K562 (cell line): Measurements from ENCODE around the gene ODF2. TPM values are rescaled to one million over a fixed set of nuclear protein-coding genes. Genes with fewer than 3 reads are reported as not detected.

Experiments
- ATAC-seq: fragments of 200-7000 bp; cut with Tn5 transposase; 3 replicates; pipeline ENCODE4 v1.9.1; 2020; ENCODE audit warnings: moderate library complexity
- BruUV-seq: library from RNA; stranded (reverse); fragments of 400-500 nt; replicated peaks from 2 replicates; lab custom pipeline; 2021; lab: Mats Ljungman, UMichigan
- CTCF ChIA-PET: fragments of 300-600 bp; formaldehyde crosslinking; extraction: SDS; loops from one replicate; lab custom pipeline; 2021; ENCODE audit warnings: low intra/inter-chr PET ratio; lab: Yijun Ruan, JAX
- POLR2A ChIA-PET: fragments of 300-600, 350-650 bp; sonication (Branson Sonifier 250); formaldehyde crosslinking; extraction: SDS; loops from one replicate; lab custom pipeline; 2021; ENCODE audit warnings: antibody characterized with exemption, inconsistent platforms; lab: Yijun Ruan, JAX
- DNase-seq, 4 experiments: peaks; one replicate each; pipeline versions ENCODE4 v3.0.0 to v3.0.0-alpha.2; 2011 to 2018; ENCODE audit warnings: low spot score in 3 of 4, mixed read lengths in 3 of 4; ENCODE audit errors: extremely low read depth in 1 of 4
- FAIRE-seq: peaks from 2 replicates; lab custom pipeline; 2011; peaks lifted over from hg19 to GRCh38; lab: Jason Lieb, UNC
- H2AFZ ChIP-seq: 2 replicates; pipeline ENCODE4 v1.6.0; 2011; ENCODE audit warnings: low read depth, low read length, control low read depth, inconsistent platforms
- H3K27ac ChIP-seq: fragments of 200-600 bp; 3 replicates; pipeline ENCODE4 v1.8.0; 2011; ENCODE audit warnings: low read depth, mild to moderate bottlenecking, control low read depth, inconsistent platforms, low read length, moderate library complexity, mixed read lengths; ENCODE audit errors: extremely low read depth
- H3K27me3 ChIP-seq, 2 experiments: fragments of 300-600 bp in 1 of 2; 2 replicates in 1 of 2; 3 replicates in 1 of 2; pipeline versions ENCODE4 v1.6.0 to v1.8.0; 2011; ENCODE audit warnings: inconsistent platforms in 2 of 2, low read length in 2 of 2, mild to moderate bottlenecking in 1 of 2, mixed read lengths in 1 of 2, moderate library complexity in 1 of 2; ENCODE audit not compliant: control insufficient read depth in 2 of 2, insufficient read depth in 2 of 2
- H3K36me3 ChIP-seq: fragments of 300-600 bp; 3 replicates; pipeline ENCODE4 v1.8.0; 2011; ENCODE audit warnings: mild to moderate bottlenecking, low read length, inconsistent platforms; ENCODE audit not compliant: control insufficient read depth, insufficient read depth
- H3K4me1 ChIP-seq, 2 experiments: fragments of 200-600 bp in 1 of 2; replicated peaks in 1 of 2; 2 replicates in 1 of 2; 3 replicates in 1 of 2; pipeline versions ENCODE4 v1.5.1 to v1.8.0; 2011; ENCODE audit warnings: inconsistent platforms in 2 of 2, low read length in 2 of 2, mild to moderate bottlenecking in 1 of 2, mixed read lengths in 1 of 2, moderate library complexity in 1 of 2; ENCODE audit not compliant: control insufficient read depth in 2 of 2, insufficient read depth in 2 of 2
- H3K4me2 ChIP-seq: 2 replicates; pipeline ENCODE4 v1.6.1; 2011; ENCODE audit warnings: low read length, control low read depth, inconsistent platforms, mixed read lengths; ENCODE audit not compliant: insufficient read depth
- H3K4me3 ChIP-seq: fragments of 200-600 bp; sonication (generic), shearing (Covaris generic); 2 replicates; pipeline ENCODE4 v1.5.1; 2016; ENCODE audit warnings: control low read depth, inconsistent platforms
- H3K79me2 ChIP-seq: fragments of 200-600 bp; 3 replicates; pipeline ENCODE4 v1.8.0; 2011; ENCODE audit warnings: low read length, inconsistent platforms; ENCODE audit not compliant: control insufficient read depth, insufficient read depth
- H3K9ac ChIP-seq, 2 experiments: 2 replicates each; pipeline versions ENCODE4 v1.6.0 to v1.6.1; 2011; ENCODE audit warnings: low read depth in 2 of 2, low read length in 2 of 2, control low read depth in 1 of 2, inconsistent platforms in 1 of 2, mild to moderate bottlenecking in 1 of 2, mixed read lengths in 1 of 2; ENCODE audit not compliant: insufficient read depth in 1 of 2
- H3K9me1 ChIP-seq: one replicate; pipeline ENCODE4 v1.6.0; 2011; ENCODE audit warnings: inconsistent platforms, mild to moderate bottlenecking, low read length, moderate library complexity; ENCODE audit not compliant: control insufficient read depth, insufficient read depth
- H3K9me3 ChIP-seq: replicated peaks from 2 replicates; pipeline ENCODE4 v1.5.1; 2011; ENCODE audit warnings: low read depth, low read length, inconsistent platforms; ENCODE audit not compliant: control insufficient read depth, insufficient read depth
- H4K20me1 ChIP-seq: replicated peaks from 2 replicates; pipeline ENCODE4 v1.6.1; 2011; ENCODE audit warnings: low read length, inconsistent platforms, mixed read lengths; ENCODE audit not compliant: control insufficient read depth, insufficient read depth
- ATF3 ChIP-seq, 2 experiments: fragments of 450-650 bp in 1 of 2; sonication (generic) in 1 of 2; formaldehyde crosslinking in 1 of 2; IDR thresholded peaks in 1 of 2; conservative IDR thresholded peaks in 1 of 2; 2 replicates each; pipeline versions ENCODE4 v1.6.1 to v1.8.1; 2016 to 2023; ENCODE audit warnings: mild to moderate bottlenecking in 2 of 2, moderate library complexity in 2 of 2, inconsistent platforms in 1 of 2, missing genetic modification reagents in 1 of 2
- CHD2 ChIP-seq: IDR thresholded peaks from 2 replicates; pipeline ENCODE4 v1.6.1; 2011; ENCODE audit warnings: low read depth, low read length
- E2F6 ChIP-seq, 2 experiments: IDR thresholded peaks; 2 replicates each; pipeline ENCODE4 v1.6.1; 2011; ENCODE audit warnings: borderline replicate concordance in 1 of 2, control low read depth in 1 of 2, low read depth in 1 of 2, low read length in 1 of 2, mild to moderate bottlenecking in 1 of 2, mixed read lengths in 1 of 2, moderate library complexity in 1 of 2; ENCODE audit not compliant: insufficient read depth in 1 of 2, insufficient read length in 1 of 2, poor library complexity in 1 of 2, severe bottlenecking in 1 of 2; ENCODE audit errors: extremely low read depth in 1 of 2
- EZH2 ChIP-seq: IDR thresholded peaks from 2 replicates; pipeline ENCODE4 v1.6.1; 2012; ENCODE audit warnings: low read depth, mild to moderate bottlenecking, inconsistent platforms, low read length, borderline replicate concordance
- KLF16 ChIP-seq: IDR thresholded peaks from 2 replicates; pipeline ENCODE4 v1.6.1; 2016; ENCODE audit warnings: antibody characterized with exemption
- NBN ChIP-seq: fragments of 450-650 bp; IDR thresholded peaks from 2 replicates; pipeline ENCODE4 v1.6.1; 2016; ENCODE audit warnings: low read depth, mild to moderate bottlenecking
- NFXL1 ChIP-seq: fragments of 450-650 bp; formaldehyde crosslinking; IDR thresholded peaks from 2 replicates; pipeline ENCODE4 v1.4.0; 2021; ENCODE audit warnings: mild to moderate bottlenecking
- NR2C1 ChIP-seq, 2 experiments: fragments of 450-650 bp; IDR thresholded peaks; 2 replicates each; pipeline ENCODE4 v1.6.1; 2017; ENCODE audit warnings: mild to moderate bottlenecking in 2 of 2, antibody characterized with exemption in 1 of 2, inconsistent platforms in 1 of 2, missing compliant biosample characterization in 1 of 2, missing genetic modification characterization in 1 of 2
- SAP30 ChIP-seq: fragments of 200-600 bp; sonication (generic); IDR thresholded peaks from 2 replicates; pipeline ENCODE4 v1.6.1; 2012; ENCODE audit warnings: borderline replicate concordance, low read depth, mild to moderate bottlenecking, moderate library complexity, low read length, control low read depth, inconsistent platforms; ENCODE audit not compliant: insufficient read depth, poor library complexity, severe bottlenecking
- SIN3A ChIP-seq, 2 experiments: fragments of 150-350 bp in 1 of 2; IDR thresholded peaks; 2 replicates each; pipeline ENCODE4 v1.6.1; 2011 to 2016; ENCODE audit warnings: borderline replicate concordance in 2 of 2, low read depth in 2 of 2, low read length in 2 of 2, mild to moderate bottlenecking in 2 of 2, moderate library complexity in 2 of 2; ENCODE audit not compliant: control insufficient read depth in 1 of 2
- STAG1 ChIP-seq: sonication (generic); formaldehyde crosslinking; IDR thresholded peaks from 2 replicates; pipeline ENCODE4 v1.5.0; 2020; ENCODE audit warnings: missing genetic modification reagents, borderline replicate concordance
- THAP12 ChIP-seq: fragments of 250-450 bp; sonication (Bioruptor Pico); IDR thresholded peaks from 2 replicates; pipeline ENCODE4 v1.9.0; 2021; ENCODE audit warnings: mild to moderate bottlenecking, inconsistent platforms
- ZKSCAN1 ChIP-seq: fragments of 150-350 bp; IDR thresholded peaks from 2 replicates; pipeline ENCODE4 v1.6.1; 2016; ENCODE audit warnings: low read depth, low read length
- ZNF143 ChIP-seq: sonication (generic); formaldehyde crosslinking; IDR thresholded peaks from 2 replicates; pipeline ENCODE4 v1.9.0; 2022; ENCODE audit warnings: mild to moderate bottlenecking, missing genetic modification reagents
- ZNF717 ChIP-seq: fragments of 250-450 bp; sonication (Bioruptor Pico); IDR thresholded peaks from 2 replicates; pipeline ENCODE4 v1.5.0; 2021
- WGBS: fragments of 100-300 bp; shearing (Covaris generic); methylation state at CpG from one replicate; pipeline ENCODE4 v1.1.6; 2016; ENCODE audit warnings: low coverage, mixed read lengths; ENCODE audit not compliant: insufficient coverage; ENCODE audit errors: missing lambda C conversion rate; 5-methylcytosine and 5-hydroxymethylcytosine counted together
- in situ Hi-C: fragments of 300-500 bp; cut with MboI; formaldehyde crosslinking; loops from 4 replicates; pipeline ENCODE4 v1.15.0; 2018; ENCODE audit warnings: inconsistent platforms, mixed read lengths
- intact Hi-C: fragments of 100-400 bp; cut with micrococcal nuclease; formaldehyde crosslinking; loops from 2 replicates; pipeline ENCODE4 v1.14.2; 2022
- polyA plus RNA-seq, 8 experiments: library from polyadenylated mRNA; depleted of rRNA in 4 of 8; stranded (reverse) in 5 of 8; unstranded in 3 of 8; fragments of >200 nt; fragmentation: Nextera tagmentation in 2 of 8; fragmentation: Illumina TruSeq in 1 of 8; extraction: Ambion mirVana in 2 of 8; extraction: Trizol in 1 of 8; gene quantifications; 2 replicates each; pipeline versions ENCODE4 v1.2.1 to v1.2.3, GENCODE V29; 2011 to 2014; ENCODE audit warnings: inconsistent platforms in 1 of 8, missing spikeins in 1 of 8
- total RNA-seq, 7 experiments: library from RNA; depleted of rRNA in 6 of 7; stranded (reverse); fragments of >200 nt in 6 of 7; fragmentation: Illumina TruSeq in 2 of 7; extraction: Trizol in 2 of 7; gene quantifications; 2 replicates each; pipeline versions ENCODE4 v1.2.1 to v1.2.3, GENCODE V29; 2011 to 2021; ENCODE audit warnings: low replicate concordance in 1 of 7

Gene ODF2
- total and polyA plus RNA-seq, 9 of the 15 experiments (the other 6 are each of a cell fraction or from before 2014, with no cell fraction given), result 16.5 to 83.2 (median 69.7) TPM

- peak; percentile 32 for FAIRE-seq
- Histone ChIP-seq H2AFZ (peak overlapping the region; percentile 98), H3K4me1 (peaks cover 6 to 11% of the 10 kb centered on the region in 2 experiments; a peak in 4 of 5 replicates), H3K36me3 (peaks cover 44% of the 10 kb centered on the region), H3K27me3 (no peaks in the 10 kb centered on the region), H3K79me2 (peaks cover 30% of the 10 kb centered on the region), H3K27ac (peak overlapping the region; percentile 86), H4K20me1 (0 out of 2 replicates have a peak, but pooled peaks cover 3% of the 10 kb centered on the region), H3K4me3 (peak overlapping the region; percentile 69), H3K9ac (peak overlapping the region; percentile 87 to 88), H3K4me2 (peak overlapping the region; percentile 97), H3K9me3 (no peaks in the 10 kb centered on the region), H3K9me1 (no peaks in the 10 kb centered on the region)
- peak in 3 of 4 experiments; percentile 33 to 58 (median 54) for DNase-seq
- peak; percentile 72 for ATAC-seq
- ChIA-PET POLR2A (interaction anchor here (0.6 to 0.8 kb wide), 4 partner anchors 9 to 120 kb away, joined by 3 to 4 read pairs (median 4); no protein-coding TSS in a partner anchor), CTCF (interaction anchor here (0.6 kb wide), 1 partner anchor 93 kb away, joined by 3 read pairs; no protein-coding TSS in a partner anchor)
- in situ Hi-C loops, result no loop called here
- 6% methylated on average over 9 of the region's 11 CpGs for WGBS
- 0 out of 4 replicates have a peak, but pooled peaks of 1 of the 2 experiments have one; percentile 40 for TF ChIP-seq SIN3A (IDR thresholded peaks at IDR 0.05; ENCODE audit: borderline replicate concordance in 2 of 2, control insufficient read depth in 1 of 2, low read depth in 2 of 2, low read length in 2 of 2)
- TF ChIP-seq EZH2, result no peak
- no peak for TF ChIP-seq ATF3 (IDR thresholded peaks at IDR 0.05)
- 0 out of 2 replicates have a peak, but pooled peaks have one; percentile 73 for TF ChIP-seq ATF3 (CRISPR knock-in tag; conservative IDR thresholded peaks at IDR 0.05)
- no peak for TF ChIP-seq KLF16
- TF ChIP-seq ZNF143 (CRISPR knock-in tag), result no peak
- TF ChIP-seq CHD2, result peak; percentile 92
- TF ChIP-seq THAP12 (CRISPR knock-in tag), result no peak
- no peak for TF ChIP-seq SAP30
- TF ChIP-seq ZNF717 (CRISPR knock-in tag), result 0 out of 2 replicates have a peak, but pooled peaks have one; percentile 10
- TF ChIP-seq STAG1 (CRISPR knock-in tag), result no peak
- 0 out of 2 replicates have a peak, but pooled peaks have one; percentile 17 for TF ChIP-seq NBN
- TF ChIP-seq E2F6 (IDR thresholded peaks at IDR 0.05; ENCODE audit: borderline replicate concordance in 1 of 2, extremely low read depth in 1 of 2, insufficient read depth in 1 of 2, insufficient read length in 1 of 2, low read depth in 1 of 2, low read length in 1 of 2, poor library complexity in 1 of 2, severe bottlenecking in 1 of 2), result peak in 1 of 2 experiments; percentile 45
- no peak for TF ChIP-seq NFXL1
- TF ChIP-seq NR2C1 (IDR thresholded peaks at IDR 0.05), result no peak
- TF ChIP-seq NR2C1 (tag; IDR thresholded peaks at IDR 0.05), result 0 out of 2 replicates have a peak, but pooled peaks have one; percentile 10
- no peak for TF ChIP-seq ZKSCAN1
- TSS peak; percentile 94 for BruUV-seq
- intact Hi-C loops, result loop anchor here (2.0 to 10.0 kb wide), 3 partner anchors 48 to 111 kb away; partner anchors contain the start of gene SPTAN1
Observed at GRCh38 chr9:128503870-128504269, 48.1 kb downstream of the ODF2 start.
